ENCODE data around the gene CDH18. TPM values are rescaled to one million over a fixed set of nuclear protein-coding genes. Genes with fewer than 3 reads are reported as not detected.

Gene CDH18
- total and polyA plus RNA-seq, 2 of the 13 experiments (the other 11 are each of a cell fraction or from before 2014, with no cell fraction given), result not detected

GRCh38 chr5:19555876-19556275, 432.1 kb downstream of the CDH18 start (continued):
- TF ChIP-seq CTCF (CRISPR knock-in tag; IDR thresholded peaks at IDR 0.05) (no peak), CHD4 (IDR thresholded peaks at IDR 0.05; ENCODE audit: borderline replicate concordance, low read length) (no peak), ARID3A (IDR thresholded peaks at IDR 0.05; ENCODE audit: low read depth, low read length) (no peak)

- 0% methylated on average over 1 of the region's 3 CpGs for WGBS (ENCODE audit: low lambda C conversion rate)
- no TSS peak for BruUV-seq (replicated peaks)
- DNase-seq (ENCODE audit: low spot score) (no peak), ATAC-seq (no peak), FAIRE-seq (no peak)
- Histone ChIP-seq H3K27me3 (ENCODE audit: control insufficient read depth in 1 of 2, insufficient read depth in 2 of 2, low read length in 2 of 2) (no peaks in the 10 kb centered on the region), H3K36me3 (replicated peaks in 1 of 2; ENCODE audit: control insufficient read depth in 1 of 2, insufficient read depth in 2 of 2, low read length in 2 of 2) (no peaks in the 10 kb centered on the region), H3K79me2 (ENCODE audit: insufficient read depth, low read length) (no peaks in the 10 kb centered on the region), H3K27ac (ENCODE audit: extremely low read length, insufficient read depth, low read length) (no peak overlapping the region), H3K4me2 (ENCODE audit: low read depth, low read length) (no peak overlapping the region), H3K4me1 (ENCODE audit: insufficient read depth, low read length) (no peaks in the 10 kb centered on the region), H3K9ac (ENCODE audit: insufficient read depth, low read depth, low read length) (no peak overlapping the region), H3K4me3 (replicated peaks in 1 of 3; ENCODE audit: insufficient read depth in 1 of 3, low read depth in 2 of 3, low read length in 3 of 3) (no peak overlapping the region), H2AFZ (ENCODE audit: low read length) (no peak overlapping the region), H4K20me1 (ENCODE audit: insufficient read depth, low read length) (no peaks in the 10 kb centered on the region), H3K9me3 (ENCODE audit: low read length) (peaks cover 57% of the 10 kb centered on the region)
- ChIA-PET POLR2A (no interaction called here), CTCF (ENCODE audit: low intra/inter-chr PET ratio, low total read pairs) (no interaction called here)
- intact Hi-C loops (cut with micrococcal nuclease; ENCODE audit: unreplicated experiment), result no loop called here
- in situ Hi-C loops (cut with HindIII; ENCODE audit: extremely low pct_ligation_motif_present, low pct_unique_long_range_greater_than_20kb), result no loop called here
- TF ChIP-seq MAZ (IDR thresholded peaks at IDR 0.05; ENCODE audit: borderline replicate concordance, low read depth, low read length), result no peak
- TF ChIP-seq MAZ (CRISPR knock-in tag; IDR thresholded peaks at IDR 0.05; ENCODE audit: low read depth), result no peak
- TF ChIP-seq E2F5 (CRISPR knock-in tag; conservative IDR thresholded peaks at IDR 0.05), result no peak
- TF ChIP-seq THAP11 (CRISPR knock-in tag; IDR thresholded peaks at IDR 0.05), result no peak
- no peak for TF ChIP-seq ZNF790 (CRISPR knock-in tag; IDR thresholded peaks at IDR 0.05; ENCODE audit: borderline replicate concordance)
- no peak for TF ChIP-seq YEATS4 (CRISPR knock-in tag; IDR thresholded peaks at IDR 0.05; ENCODE audit: borderline replicate concordance)
- TF ChIP-seq ZBTB26 (CRISPR knock-in tag; IDR thresholded peaks at IDR 0.05; ENCODE audit: borderline replicate concordance), result no peak
- no peak for TF ChIP-seq ZNF75D (CRISPR knock-in tag; IDR thresholded peaks at IDR 0.05; ENCODE audit: borderline replicate concordance)
- no peak for TF ChIP-seq ATF7-NPFF (CRISPR knock-in tag; IDR thresholded peaks at IDR 0.05; ENCODE audit: low read depth)
- no peak for TF ChIP-seq ETV6 (CRISPR knock-in tag; conservative IDR thresholded peaks at IDR 0.05)
- TF ChIP-seq MYC (CRISPR knock-in tag; IDR thresholded peaks at IDR 0.05; ENCODE audit: borderline replicate concordance), result no peak
- no peak for TF ChIP-seq ZNF496 (CRISPR knock-in tag; IDR thresholded peaks at IDR 0.05; ENCODE audit: insufficient replicate concordance)
- TF ChIP-seq KLF13 (CRISPR knock-in tag; IDR thresholded peaks at IDR 0.05), result no peak
- no peak for TF ChIP-seq TBX2 (CRISPR knock-in tag; IDR thresholded peaks at IDR 0.05; ENCODE audit: borderline replicate concordance)
Measured at GRCh38 chr5:19555436-19555835, 432.6 kb downstream of the CDH18 start.
